PC-3 (cell line): ENCODE data around the gene CELF2. TPM values are rescaled to one million over a fixed set of nuclear protein-coding genes. Genes with fewer than 3 reads are reported as not detected.

ENCODE experiments used
- ATAC-seq: fragments of 200-7000 bp; cut with Tn5 transposase; 2 replicates; pipeline ENCODE4 v1.9.1; 2020; ENCODE audit warnings: mild to moderate bottlenecking, moderate library complexity
- BruUV-seq: library from RNA; stranded (reverse); fragments of 400-500 nt; replicated peaks from 2 replicates; lab custom pipeline; 2021; lab: Mats Ljungman, UMichigan
- CTCF ChIA-PET: fragments of 300-600 bp; sonication (Branson Sonifier 250); formaldehyde crosslinking; loops from one replicate; lab custom pipeline; 2022; ENCODE audit warnings: antibody characterized with exemption; lab: Charles Lee
- POLR2A ChIA-PET: fragments of 300-600 bp; sonication (Branson Sonifier 250); formaldehyde crosslinking; loops from one replicate; lab custom pipeline; 2022; ENCODE audit warnings: antibody characterized with exemption; ENCODE audit not compliant: unreplicated experiment; lab: Charles Lee
- DNase-seq: peaks from one replicate; pipeline ENCODE4 v3.0.0-alpha.2; 2015
- H2AFZ ChIP-seq: fragments of 300-600 bp; sonication (generic); 2 replicates; pipeline ENCODE4 v1.6.0; 2016; ENCODE audit warnings: antibody characterized with exemption, low read length
- H3F3A ChIP-seq: fragments of 300-600 bp; sonication (generic); one replicate; pipeline ENCODE4 v1.6.0; 2017; ENCODE audit warnings: antibody characterized with exemption, low read length, control low read depth, mild to moderate bottlenecking; ENCODE audit not compliant: unreplicated experiment
- H3K27ac ChIP-seq: fragments of 300-600 bp; sonication (generic); 2 replicates; pipeline ENCODE4 v1.5.1; 2016; ENCODE audit warnings: mild to moderate bottlenecking, low read length
- H3K27me3 ChIP-seq: fragments of 300-600 bp; sonication (generic); 2 replicates; pipeline ENCODE4 v1.6.1; 2016; ENCODE audit warnings: low read length, mixed read lengths
- H3K36me3 ChIP-seq: fragments of 300-600 bp; sonication (generic); 2 replicates; pipeline ENCODE4 v1.6.1; 2016; ENCODE audit warnings: low read depth, mixed run types, low read length, mixed read lengths
- H3K4me1 ChIP-seq: fragments of 300-600 bp; sonication (generic); 2 replicates; pipeline ENCODE4 v1.5.1; 2016; ENCODE audit warnings: low read length; ENCODE audit not compliant: insufficient read depth
- H3K4me2 ChIP-seq: fragments of 300-600 bp; sonication (generic); 2 replicates; pipeline ENCODE4 v1.6.0; 2016; ENCODE audit warnings: low read length
- H3K4me3 ChIP-seq: fragments of 300-600 bp; sonication (generic); 2 replicates; pipeline ENCODE4 v1.5.1; 2016; ENCODE audit warnings: mild to moderate bottlenecking, low read length, mixed read lengths
- H3K79me2 ChIP-seq: fragments of 300-600 bp; sonication (generic); 2 replicates; pipeline ENCODE4 v1.6.1; 2017; ENCODE audit warnings: low read length, mixed read lengths
- H3K9ac ChIP-seq: fragments of 300-600 bp; sonication (generic); 2 replicates; pipeline ENCODE4 v1.6.0; 2016; ENCODE audit warnings: mild to moderate bottlenecking, low read length
- H3K9me2 ChIP-seq: fragments of 300-600 bp; sonication (generic); replicated peaks from 2 replicates; pipeline ENCODE4 v1.6.1; 2016; ENCODE audit warnings: mixed run types, low read length, mixed read lengths
- H3K9me3 ChIP-seq: fragments of 300-600 bp; sonication (generic); 2 replicates; pipeline ENCODE4 v1.6.1; 2016; ENCODE audit warnings: low read length, mixed read lengths
- H4K20me1 ChIP-seq: fragments of 300-600 bp; sonication (generic); 2 replicates; pipeline ENCODE4 v1.6.1; 2016; ENCODE audit warnings: low read length, mixed read lengths
- EZH2 ChIP-seq: fragments of 300-600 bp; sonication (generic); IDR thresholded peaks from one replicate; pipeline ENCODE4 v1.6.1; 2017; ENCODE audit warnings: antibody characterized with exemption, mild to moderate bottlenecking, low read length; ENCODE audit not compliant: unreplicated experiment
- EZH2phosphoT487 ChIP-seq: fragments of 300-600 bp; sonication (generic); IDR thresholded peaks from 2 replicates; pipeline ENCODE4 v1.6.1; 2018; ENCODE audit warnings: mild to moderate bottlenecking, antibody characterized with exemption, low read length, borderline replicate concordance
- intact Hi-C: fragments of 100-400 bp; cut with micrococcal nuclease; formaldehyde crosslinking; loops from 2 replicates; pipeline ENCODE4 v1.9.0; 2023
- total RNA-seq: library from RNA; depleted of rRNA; stranded (reverse); fragments of >200 nt; gene quantifications from 2 replicates; pipeline ENCODE4 v1.2.3, GENCODE V29; 2014
- TF ChIP-seq, protein P1 (sequence below): fragments of 300-600 bp; sonication (generic); conservative IDR thresholded peaks from 2 replicates; pipeline ENCODE4 v1.5.1; 2017; ENCODE audit warnings: antibody characterized with exemption, low read depth, mild to moderate bottlenecking, low read length

Gene CELF2
- total RNA-seq, 1 experiment from 2014 or later = not detected

DNA sequence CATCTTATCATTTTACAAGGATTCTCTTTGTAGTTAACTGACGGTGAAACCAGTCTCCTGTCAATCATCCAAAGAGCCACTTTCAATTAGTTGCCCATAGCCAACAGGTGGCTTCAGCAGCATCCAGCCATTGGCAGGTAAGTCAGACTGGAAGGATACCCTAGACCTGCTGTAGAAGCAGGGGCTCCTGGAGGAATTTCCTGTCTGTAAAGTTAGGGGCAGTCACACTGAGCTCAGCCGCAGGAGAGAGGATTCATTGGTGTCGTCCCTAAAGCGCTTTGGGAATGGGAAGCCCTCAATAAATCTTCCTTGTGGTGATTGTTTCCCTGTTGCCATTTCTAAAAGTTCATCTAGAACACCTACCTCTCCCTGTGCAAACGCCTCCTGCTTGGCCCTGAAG, 140.4 kb downstream of the CELF2 start:
- no peaks in the 10 kb centered on the region for H3F3A ChIP-seq
- no peak overlapping the region for H3K9ac ChIP-seq
- H3K4me1 ChIP-seq = no peaks in the 10 kb centered on the region
- H3K9me2 ChIP-seq = no peaks in the 10 kb centered on the region
- no peaks in the 10 kb centered on the region for H3K79me2 ChIP-seq
- H3K4me2 ChIP-seq = no peak overlapping the region
- H4K20me1 ChIP-seq = no peaks in the 10 kb centered on the region
- no peaks in the 10 kb centered on the region for H3K27me3 ChIP-seq
- DNase-seq = no peak
- no peak overlapping the region for H3K27ac ChIP-seq
- POLR2A ChIA-PET = no interaction called here
- CTCF ChIA-PET = no interaction called here
- H3K4me3 ChIP-seq = no peak overlapping the region
- no peaks in the 10 kb centered on the region for H3K36me3 ChIP-seq
- H2AFZ ChIP-seq = no peak overlapping the region
- intact Hi-C loops = no loop called here
- ATAC-seq = no peak
- H3K9me3 ChIP-seq = no peaks in the 10 kb centered on the region
- TF ChIP-seq, protein P1, sequence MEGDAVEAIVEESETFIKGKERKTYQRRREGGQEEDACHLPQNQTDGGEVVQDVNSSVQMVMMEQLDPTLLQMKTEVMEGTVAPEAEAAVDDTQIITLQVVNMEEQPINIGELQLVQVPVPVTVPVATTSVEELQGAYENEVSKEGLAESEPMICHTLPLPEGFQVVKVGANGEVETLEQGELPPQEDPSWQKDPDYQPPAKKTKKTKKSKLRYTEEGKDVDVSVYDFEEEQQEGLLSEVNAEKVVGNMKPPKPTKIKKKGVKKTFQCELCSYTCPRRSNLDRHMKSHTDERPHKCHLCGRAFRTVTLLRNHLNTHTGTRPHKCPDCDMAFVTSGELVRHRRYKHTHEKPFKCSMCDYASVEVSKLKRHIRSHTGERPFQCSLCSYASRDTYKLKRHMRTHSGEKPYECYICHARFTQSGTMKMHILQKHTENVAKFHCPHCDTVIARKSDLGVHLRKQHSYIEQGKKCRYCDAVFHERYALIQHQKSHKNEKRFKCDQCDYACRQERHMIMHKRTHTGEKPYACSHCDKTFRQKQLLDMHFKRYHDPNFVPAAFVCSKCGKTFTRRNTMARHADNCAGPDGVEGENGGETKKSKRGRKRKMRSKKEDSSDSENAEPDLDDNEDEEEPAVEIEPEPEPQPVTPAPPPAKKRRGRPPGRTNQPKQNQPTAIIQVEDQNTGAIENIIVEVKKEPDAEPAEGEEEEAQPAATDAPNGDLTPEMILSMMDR = no peak
- TF ChIP-seq EZH2 (no peak), EZH2phosphoT487 (no peak)
- no TSS peak for BruUV-seq

DNA sequence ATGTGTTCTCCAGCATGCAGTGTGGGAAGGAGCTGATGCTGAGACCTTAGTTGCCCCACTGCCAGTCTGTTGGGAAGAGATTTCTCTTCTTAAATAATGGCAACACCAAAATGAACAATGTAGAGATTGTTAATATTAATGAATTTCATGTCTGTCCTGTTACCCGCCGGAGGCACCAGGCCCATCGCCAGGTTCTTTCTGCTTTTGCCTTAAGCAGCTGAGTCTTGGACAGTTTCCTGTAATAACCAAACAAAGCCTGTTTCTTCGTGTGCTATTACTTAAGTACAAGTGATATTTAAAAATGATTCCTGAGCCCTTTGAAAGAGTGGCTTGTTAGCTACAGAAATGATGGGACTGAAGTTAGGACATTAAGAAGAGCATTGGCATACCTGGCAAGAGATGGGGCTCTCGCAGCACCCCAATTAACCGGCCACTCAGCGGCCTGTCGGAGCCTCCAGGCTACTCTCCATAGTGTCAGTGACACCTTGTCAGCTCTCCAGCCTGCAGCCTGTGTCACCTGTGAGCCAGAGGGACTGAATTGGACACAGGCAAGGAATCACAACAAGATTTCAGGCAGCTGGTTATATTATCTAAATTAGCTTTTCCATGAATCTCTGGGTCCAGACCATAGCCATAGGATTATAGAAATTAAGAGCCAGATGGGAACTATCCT, 142.0 kb downstream of the CELF2 start:
- Histone ChIP-seq H3K4me3 (no peak overlapping the region), H3K27me3 (no peaks in the 10 kb centered on the region), H3K9me2 (no peaks in the 10 kb centered on the region), H2AFZ (no peak overlapping the region), H4K20me1 (no peaks in the 10 kb centered on the region), H3K9me3 (no peaks in the 10 kb centered on the region), H3F3A (no peaks in the 10 kb centered on the region), H3K4me1 (no peaks in the 10 kb centered on the region), H3K36me3 (no peaks in the 10 kb centered on the region), H3K9ac (no peak overlapping the region), H3K79me2 (no peaks in the 10 kb centered on the region), H3K4me2 (no peak overlapping the region), H3K27ac (no peak overlapping the region)
- intact Hi-C loops = no loop called here
- CTCF ChIA-PET = no interaction called here
- ATAC-seq (no peak), DNase-seq (no peak)
- POLR2A ChIA-PET = no interaction called here
- TF ChIP-seq, protein P1 = no peak
- TF ChIP-seq EZH2 (no peak), EZH2phosphoT487 (no peak)
- no TSS peak for BruUV-seq

DNA sequence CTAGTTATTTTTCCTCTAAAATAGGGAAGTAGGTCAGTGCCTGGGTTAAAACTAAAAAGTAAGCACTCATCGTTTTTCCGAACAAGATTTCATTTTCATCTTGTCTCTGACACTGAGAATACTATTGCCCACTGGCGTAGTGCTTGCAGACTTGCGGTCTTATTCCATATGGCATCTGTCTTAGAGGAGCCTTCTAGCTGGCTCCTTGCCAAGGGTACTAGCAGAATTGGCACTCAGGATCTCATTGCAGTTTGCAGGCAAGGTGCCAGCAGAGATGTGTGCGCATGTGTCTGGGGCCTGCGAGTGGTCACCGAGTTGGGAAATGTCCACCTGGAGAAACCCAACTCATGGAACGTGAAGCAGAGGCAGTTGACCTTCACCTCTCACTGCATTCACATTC, 143.4 kb downstream of the CELF2 start:
- Histone ChIP-seq H3K36me3 (no peaks in the 10 kb centered on the region), H3K27me3 (no peaks in the 10 kb centered on the region), H3K9me2 (no peaks in the 10 kb centered on the region), H3K27ac (no peak overlapping the region), H3K4me2 (no peak overlapping the region), H3K79me2 (no peaks in the 10 kb centered on the region), H2AFZ (no peak overlapping the region), H3K4me1 (no peaks in the 10 kb centered on the region), H3K9ac (no peak overlapping the region), H4K20me1 (no peaks in the 10 kb centered on the region), H3K9me3 (no peaks in the 10 kb centered on the region), H3K4me3 (no peak overlapping the region), H3F3A (no peaks in the 10 kb centered on the region)
- ChIA-PET POLR2A (no interaction called here), CTCF (no interaction called here)
- DNase-seq (no peak), ATAC-seq (no peak)
- no TSS peak for BruUV-seq
- TF ChIP-seq, protein P1 = no peak
- intact Hi-C loops = no loop called here
